Stimulated activated CD8-positive, alpha-beta memory T cell treated with anti-CD3 and anti-CD28 coated beads, Interleukin-7, amount 100 ng/mL, for 1 hour (primary cell): ENCODE measurements around the gene STX16.
A peak's percentile ranks its signal among the peaks of the same experiment; 100 is the strongest.

ENCODE experiments used
- DNase-seq, 2 donors: peaks; one replicate each; pipeline ENCODE4 v3.0.0-alpha.2; 2020; ENCODE audit warnings: low read depth in 2 of 2

Gene STX16

DNA sequence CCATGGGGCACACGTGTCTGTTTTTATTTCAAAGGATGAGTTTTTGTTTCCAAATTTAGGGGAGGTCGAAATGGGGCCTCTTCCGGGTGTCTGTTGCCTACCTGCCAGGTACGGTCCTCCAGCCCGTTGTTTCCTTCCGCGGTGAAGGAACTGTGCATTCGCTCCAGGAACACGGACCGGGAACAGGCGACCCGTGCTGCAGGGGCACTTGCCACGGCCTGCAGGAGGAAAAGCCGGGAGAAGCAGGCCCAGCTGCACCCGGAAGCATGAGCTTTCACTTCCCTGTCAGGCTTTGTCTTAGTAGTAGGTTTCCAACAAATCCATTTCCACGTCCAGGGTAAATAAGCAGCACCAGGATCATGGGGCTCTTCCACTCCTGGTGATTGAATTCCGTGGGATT lies 24.6 kb downstream of the STX16 start:
- no peak for DNase-seq

DNA sequence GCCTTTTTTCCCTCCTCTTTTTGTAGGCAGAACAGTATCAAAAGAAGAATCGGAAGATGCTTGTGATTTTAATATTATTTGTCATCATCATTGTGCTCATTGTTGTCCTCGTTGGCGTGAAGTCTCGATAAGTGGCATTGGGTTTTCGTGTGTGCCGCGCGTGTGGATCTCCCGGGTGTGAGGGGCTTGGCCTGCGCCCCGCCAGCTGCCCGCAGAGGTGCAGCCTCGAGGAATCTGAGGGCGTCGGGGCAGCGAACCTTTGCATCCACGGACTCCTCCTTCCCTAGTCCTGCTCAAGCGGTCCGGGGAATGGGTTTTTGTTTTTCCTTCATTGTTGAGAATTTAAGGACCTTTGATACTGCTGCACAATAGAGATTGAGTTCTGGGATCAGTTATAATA lies 25.1 kb downstream of the STX16 start:
- DNase-seq = no peak

DNA sequence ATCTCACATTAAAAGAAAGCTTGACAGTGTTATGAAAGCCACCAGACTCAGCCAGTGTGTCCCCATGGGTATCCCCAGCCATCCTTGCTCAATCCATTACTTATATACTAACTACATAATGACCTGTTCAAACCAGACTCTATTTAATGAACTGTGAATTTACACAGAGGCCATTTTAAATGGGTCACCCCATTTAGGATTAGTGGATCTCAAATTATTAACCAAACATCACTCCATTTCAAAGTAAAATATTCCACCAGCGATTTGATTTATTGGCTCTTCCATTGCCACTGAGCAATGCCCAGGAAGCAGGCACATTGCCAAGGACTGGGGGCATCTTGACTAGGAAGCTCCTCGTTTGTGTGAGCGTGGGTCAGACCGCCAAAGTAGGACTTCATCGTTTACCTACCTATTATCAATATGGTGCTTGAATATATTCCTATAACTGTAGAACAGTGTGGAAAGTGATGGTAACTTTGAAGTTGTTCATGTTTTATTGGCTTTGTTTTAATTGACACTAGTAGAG lies 26.1 kb downstream of the STX16 start:
- no peak for DNase-seq

DNA sequence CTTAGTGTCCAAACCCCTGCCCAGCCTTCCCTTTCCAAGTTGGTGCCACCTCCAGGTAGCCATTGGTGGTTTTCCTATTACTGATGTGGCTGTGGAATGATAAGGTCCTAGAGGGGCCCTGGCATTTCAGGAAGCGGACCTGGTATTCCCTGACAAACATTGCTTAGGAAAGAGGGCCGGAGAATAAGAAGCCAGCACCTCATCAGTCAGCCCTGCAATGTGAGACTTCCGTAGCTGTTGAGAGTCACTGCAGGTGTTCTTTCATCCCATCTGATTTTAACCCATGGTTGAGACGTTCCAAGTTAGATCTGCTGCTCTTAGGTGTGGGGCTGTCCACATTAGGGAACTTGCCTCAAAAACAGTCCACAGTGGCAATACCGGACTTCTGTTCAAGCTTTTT lies 26.7 kb downstream of the STX16 start:
- no peak for DNase-seq

DNA sequence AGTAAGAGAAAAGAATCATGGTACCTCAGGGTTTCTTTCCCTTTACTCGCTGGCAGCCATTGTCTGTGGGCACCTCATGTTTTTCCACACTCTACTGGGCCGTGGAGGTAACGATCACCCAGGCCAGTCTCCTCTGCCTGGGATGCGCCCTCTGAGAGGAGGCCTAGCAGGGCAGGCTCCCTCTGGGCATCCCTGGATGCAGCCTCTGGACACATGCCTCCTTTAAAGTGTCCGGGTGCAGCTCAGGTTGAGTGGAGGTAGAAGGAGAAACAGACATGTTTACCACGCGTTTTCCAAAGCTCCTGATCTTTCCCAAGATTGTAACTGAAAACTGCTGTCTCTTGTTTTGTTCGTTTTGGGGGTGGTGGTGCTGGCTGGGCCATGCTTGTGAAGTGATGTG lies 27.7 kb downstream of the STX16 start:
- DNase-seq = no peak

DNA sequence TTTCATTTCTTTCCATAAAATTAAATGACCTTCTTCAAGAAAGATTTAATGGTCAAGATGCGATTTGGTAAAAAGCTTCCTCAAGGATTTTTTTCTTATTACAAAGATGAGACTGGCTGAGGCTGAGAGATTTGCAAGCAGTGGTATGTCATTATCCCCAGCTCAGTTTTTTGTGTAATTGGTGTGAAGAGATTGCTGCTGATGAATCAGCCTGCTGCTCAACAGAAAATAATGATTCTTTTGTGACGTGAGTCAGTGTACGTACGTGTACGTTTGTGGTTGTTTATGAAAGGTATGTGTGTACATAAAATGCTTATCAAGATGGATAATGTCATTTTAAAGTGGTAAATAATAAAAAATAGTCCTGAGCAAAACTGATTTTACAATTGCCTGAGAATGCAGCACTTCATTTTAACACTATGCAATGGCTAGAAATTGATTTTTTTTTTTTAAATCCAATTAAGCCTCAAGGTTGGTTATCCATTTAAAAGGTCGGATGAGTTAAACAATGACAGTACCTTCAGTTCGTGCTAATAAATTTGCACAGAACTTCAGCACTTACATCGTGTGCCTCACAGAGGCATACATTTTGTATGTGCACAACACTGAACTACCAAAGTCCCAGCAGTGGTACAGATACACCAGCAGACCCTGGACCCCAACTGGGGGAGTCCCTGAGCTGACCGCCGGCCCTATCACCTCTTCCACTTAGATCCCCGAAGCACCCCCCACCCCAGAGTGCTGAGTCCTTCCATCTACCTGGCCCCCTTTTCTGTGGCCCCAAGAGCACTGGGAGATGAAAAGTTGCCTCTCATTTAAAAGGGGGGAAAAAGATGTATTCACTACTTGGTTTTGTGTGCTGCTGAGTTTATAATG lies 31.8 kb downstream of the STX16 start:
- no peak for DNase-seq

DNA sequence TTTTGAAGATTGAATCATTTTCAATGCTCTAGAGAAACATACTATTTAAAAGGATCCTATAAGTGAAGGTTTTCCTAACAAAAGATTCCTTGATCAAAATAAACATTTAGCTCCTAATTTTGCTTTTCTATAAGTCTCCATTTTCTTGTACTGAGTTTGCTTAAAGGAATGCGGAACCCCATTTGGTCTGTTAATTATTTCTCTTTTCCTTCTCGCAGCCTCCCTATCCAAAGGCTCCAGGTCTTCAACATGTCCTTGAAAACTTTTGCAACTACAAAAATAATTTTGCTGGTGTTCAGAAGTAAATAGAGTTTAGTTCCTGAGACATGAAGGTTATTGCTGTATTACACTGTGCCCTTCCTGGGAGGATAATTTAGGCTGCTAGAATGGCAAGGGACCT lies 33.2 kb downstream of the STX16 start:
- DNase-seq = no peak

DNA sequence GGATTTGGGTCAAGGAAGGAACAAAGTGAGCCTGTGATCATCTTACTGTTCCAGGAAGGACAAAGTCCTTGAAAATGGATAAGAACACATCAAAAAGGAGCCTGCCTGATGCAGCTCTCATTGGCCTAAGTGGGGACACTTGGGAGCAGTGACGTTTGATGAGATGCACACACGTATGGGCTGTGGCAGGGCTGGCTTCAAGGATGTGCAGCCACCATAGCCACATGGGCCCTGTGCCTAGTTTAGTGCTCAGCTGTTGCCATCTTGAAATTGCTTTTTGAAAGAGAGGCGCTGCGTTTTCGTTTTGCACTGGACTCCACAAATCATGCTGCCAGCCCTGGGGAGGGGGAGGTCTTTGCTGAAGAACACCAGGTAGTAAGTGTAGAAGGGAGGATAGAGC lies 34.9 kb downstream of the STX16 start:
- no peak for DNase-seq

DNA sequence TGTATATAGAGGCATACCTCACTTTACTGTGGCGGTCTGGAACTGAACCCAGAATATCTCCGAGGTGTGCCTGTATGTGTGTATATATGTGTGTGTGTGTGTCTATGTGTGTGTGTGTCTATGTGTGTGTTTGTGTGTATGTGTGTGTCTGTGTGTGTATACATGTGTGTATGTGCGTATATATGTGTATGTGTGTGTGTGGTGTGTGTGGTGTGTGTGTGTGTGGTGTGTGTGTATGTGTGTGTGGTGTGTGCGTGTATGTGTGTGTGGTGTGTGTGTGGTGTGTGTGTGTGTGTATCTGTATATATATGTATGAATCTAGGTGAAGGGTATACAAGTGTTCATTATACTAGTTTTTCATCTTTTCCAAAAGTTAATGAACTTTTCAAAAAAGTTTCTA lies 37.3 kb downstream of the STX16 start:
- no peak for DNase-seq

DNA sequence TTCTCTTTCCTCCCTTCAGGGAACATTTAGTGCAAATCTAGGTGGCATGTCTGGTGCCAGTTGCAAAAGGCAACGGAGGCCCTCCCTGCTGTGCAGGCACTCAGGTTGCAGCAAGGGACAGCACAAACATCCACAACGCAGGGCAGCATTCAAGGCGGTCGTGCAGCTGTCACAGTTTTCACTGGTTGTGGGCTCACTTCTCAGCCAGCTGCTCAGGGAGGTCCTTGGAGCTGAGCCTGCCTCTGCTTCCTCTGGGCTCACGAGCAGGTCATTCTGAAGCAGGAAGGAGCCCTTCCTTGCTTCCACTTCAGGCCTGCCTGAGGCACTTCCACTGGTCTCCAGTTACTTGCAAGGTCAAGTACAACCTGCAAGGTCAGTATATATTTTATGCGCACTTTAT lies 37.8 kb downstream of the STX16 start:
- no peak for DNase-seq

DNA sequence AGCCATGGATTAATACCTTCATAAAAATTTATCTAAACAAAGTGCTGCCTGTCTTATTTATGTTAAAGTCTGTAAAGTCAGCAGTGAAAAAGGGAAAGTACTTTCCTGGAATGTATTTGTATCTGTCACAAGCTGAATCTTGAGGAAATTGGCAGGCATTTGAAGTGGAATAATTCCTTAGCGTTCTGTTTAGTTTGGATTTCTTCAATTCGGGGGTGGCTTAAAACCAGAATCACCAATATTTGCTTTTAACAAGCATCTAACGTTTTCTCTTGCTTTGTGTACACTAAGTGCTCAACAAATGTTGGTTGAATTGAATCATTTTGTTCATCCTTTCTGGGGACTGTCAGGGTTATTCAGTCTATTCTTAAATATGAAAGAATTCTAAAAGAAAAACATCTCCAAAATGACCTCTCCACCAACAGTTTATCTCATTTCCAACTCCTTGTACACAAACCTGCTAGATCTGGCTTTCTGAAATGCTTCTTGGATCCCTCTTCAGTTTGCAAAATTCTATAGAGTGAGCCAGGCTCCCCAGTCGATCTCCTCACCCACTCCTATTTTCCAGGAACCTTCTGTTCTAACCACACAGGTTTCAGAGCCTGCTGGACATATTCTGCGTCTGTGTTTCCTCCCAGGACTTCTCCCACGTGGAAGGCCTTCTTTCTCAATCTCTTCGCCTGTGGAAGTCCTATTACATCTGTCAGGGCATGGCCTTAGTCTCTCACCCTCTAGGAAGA lies 39.5 kb downstream of the STX16 start:
- no peak for DNase-seq

DNA sequence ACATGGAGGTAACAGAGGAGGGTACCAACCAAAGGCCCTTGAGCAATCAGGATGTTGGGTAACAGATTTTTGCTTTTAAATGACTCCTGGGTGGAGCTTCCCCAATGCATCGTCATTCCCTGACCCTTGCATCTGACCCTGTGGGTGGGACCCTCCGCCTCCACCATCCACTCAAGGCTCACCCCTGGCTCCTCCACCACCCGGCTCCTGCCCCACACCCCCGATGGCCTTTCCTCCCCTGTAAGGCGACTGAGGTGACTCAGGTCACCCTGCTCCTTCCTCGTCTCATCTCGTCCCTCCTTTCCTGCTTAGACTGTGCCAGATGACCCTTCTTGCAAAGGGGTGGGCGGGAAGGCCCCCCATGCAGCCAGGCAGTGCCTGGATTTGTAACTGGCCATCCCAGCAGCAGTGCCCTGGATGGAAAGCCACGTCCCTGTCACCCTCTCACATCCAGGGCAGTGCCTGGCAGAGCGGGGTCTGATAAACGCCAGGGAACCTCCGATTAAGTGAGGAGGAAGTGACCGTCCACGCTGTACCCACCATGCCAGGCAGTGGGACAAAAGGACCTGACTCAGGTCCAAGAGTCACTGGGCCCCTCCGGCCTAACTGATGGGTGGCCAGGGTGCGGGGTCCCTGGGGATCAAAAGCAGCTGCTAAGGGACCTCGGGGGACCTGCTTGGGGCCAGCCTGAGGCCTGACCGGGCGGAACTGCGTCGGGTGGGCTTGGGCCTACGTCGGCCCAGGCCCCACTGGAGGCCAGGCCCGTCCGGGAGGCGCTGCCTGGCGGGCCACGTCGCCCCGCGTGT lies 40.9 kb downstream of the STX16 start:
- DNase-seq = no peak

DNA sequence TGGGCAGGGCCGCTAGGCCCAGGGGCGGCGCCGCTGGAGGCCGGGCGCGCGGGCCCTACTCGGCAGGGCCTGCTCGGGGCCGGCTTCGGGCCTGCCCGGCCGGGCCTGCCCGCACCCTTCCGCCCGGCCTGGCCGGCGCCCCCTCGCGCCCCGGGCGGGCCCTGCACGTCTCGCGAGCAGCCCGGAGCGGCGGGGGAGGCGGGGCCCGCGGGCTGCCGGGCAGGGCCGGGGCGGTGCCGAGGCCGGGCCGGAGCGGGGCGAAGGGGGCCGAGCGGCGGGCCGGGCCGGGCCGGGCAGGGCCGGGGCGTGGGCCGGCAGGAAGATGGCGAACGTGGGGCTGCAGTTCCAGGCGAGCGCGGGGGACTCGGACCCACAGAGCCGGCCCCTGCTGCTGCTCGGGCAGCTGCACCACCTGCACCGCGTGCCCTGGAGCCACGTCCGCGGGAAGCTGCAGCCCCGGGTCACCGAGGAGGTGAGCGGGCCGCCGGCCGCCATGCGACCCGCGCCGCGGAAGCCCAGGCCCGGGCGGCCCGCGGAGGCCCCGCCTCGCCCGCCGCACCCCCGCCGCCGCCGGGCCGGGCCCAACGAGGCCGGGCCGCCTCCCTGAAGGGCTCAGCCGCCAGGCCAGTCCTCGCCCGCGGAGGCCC lies 41.6 kb downstream of the STX16 start, which contains the start of gene NPEPL1:
Gene NPEPL1, plus strand, starts transcription at position 222 of the 647 bp plus-strand sequence. Its CDS starts 101 bp downstream, at position 323.
- DNase-seq = peak; percentile 10 to 31

DNA sequence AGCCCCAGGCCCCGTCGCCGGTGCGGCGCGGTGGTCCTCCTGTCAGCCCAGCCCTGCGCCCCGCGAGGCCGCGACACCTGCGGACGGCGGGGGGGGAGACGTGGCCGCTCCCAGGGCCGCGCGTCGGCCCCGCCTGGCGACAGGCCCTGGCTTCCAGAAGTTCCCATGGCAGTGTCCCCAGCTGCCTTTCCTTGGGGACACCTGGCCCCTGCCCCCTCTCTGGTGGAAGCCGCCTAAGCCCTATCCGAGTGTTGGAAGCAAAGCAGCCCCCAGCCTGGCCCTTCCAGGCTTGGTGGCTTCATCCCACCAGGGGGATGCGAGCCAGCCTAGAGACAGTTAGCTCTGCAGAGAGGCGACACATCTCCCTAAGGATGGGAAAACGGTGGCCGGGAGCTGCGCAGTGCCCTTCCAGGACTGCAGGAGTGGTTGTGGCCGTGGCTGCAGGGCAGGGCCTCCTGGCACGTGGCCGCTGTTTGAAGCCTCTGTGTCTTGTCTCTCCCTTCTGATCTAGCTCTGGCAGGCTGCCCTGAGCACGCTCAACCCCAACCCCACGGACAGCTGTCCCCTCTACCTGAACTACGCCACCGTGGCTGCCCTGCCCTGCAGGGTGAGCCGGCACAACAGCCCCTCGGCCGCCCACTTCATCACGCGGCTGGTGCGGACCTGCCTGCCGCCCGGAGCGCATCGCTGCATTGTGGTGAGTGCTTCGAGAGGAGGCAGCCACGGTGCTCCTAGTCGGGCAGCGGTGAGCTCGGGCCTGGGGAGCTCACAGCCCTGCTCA lies 42.3 kb downstream of the STX16 start:
- no peak for DNase-seq

DNA sequence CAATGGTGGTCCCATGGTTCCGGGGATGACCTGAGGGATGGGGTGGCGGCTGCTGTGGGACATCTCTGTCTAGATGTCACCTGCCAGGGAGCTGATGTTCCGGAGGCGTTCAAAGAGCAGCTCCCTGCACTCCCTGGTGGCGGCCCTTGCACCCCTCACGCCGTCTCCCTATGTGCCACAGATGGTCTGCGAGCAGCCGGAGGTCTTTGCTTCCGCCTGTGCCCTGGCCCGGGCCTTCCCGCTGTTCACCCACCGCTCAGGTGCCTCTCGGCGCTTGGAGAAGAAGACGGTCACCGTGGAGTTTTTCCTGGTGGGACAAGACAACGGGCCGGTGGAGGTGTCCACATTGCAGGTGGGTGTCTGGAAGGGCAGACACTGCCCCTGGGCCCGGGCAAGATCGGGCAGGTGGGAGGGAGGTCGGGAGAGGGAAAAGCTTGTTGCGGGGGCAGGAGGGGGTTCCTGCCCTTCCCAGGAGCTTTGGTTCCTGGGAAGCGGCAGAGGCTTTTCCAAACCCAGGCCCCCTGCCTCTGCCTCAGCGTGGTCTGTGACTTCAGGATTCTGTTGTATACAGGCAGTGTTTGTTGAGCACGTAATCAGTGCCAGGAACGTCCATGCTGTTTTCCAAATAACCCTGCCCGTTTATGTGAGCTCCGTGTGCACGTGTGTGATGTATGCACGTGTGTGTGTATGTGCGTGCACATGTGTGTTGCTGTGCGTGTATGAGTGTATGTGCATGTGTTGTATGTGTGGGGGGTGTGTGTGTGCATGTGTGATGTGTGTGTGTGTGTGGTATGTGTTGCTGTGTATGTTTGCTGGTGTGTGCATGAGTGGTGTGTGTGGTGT lies 43.4 kb downstream of the STX16 start:
- DNase-seq = no peak

DNA sequence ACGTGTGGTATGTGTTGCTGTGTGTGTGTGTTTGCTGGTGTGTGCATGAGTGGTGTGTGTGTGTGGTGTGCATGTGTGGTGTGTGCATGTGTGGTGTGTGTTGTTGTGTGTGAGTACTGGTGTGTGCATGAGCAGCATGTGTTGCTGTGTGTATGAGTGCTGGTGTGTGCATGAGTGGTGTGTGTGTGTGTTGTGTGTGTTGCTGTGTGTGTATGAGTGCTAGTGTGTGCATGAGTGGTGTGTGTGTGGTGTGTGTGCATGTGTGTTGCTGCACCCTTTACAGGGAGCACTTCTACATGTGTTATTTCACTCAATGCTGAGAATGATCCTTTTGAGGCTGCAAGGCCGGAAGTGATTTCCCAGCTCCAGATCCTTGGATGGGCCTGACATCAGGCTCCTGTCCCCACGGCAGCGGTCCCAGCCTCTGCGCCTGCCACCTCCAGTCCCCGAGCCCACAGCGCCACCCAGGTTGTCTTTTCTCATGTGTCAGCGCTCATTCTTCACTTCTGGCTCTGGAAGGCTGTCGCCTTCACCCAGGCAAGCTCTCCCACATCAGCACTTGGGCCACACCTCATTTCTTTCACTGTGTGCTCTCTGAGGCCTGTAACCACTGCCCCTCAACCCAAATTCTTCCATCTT lies 44.1 kb downstream of the STX16 start:
- no peak for DNase-seq

DNA sequence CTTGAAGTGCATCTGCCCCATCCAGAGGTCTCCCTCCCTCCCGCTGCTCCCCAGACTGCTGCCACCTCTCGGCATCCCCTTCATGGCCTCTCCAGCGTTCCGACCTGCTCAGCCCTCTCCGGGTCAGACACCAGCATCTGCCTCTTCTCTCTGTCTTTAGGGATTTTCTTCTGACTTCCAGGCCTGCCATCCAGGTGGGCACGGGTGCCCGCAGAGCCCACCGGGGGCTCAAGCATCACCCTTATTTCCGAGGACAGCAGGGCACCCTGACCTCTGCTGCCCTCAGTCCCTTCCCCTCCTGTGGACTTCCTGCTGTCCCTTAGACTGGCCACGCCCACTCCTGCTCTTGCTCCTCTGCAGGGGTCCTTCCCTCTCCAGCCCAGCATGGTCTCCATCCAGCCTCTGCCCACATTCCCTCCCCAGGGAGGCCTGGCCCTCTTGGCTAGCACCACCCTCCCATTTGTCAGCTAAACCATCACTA lies 44.9 kb downstream of the STX16 start:
- no peak for DNase-seq

DNA sequence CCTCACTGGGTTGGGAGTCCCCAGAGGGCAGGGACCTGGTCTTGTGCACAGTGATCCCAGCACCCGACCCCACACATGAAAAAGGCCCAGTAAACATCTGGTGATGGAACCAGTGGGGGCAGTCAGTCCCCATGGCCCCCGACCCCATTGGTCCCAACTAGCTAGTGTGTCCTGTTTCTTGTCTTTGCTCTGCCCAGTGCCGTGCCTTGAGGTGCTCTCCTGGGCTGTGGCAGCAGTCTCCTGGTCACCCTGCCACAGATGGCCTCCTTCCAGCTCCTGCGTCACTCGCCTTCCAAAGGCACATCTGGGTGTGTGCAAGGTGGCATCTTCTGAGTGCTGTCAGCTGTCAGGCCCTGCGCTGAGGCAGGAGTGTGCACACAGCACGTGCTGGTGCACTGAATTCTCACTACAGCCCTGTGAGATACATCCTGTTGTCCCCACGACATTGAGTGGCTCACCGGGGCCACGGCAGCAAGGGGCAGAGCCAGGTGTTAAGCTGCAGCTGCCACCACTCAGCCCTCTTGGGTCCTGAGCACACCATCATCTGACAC lies 45.4 kb downstream of the STX16 start:
- DNase-seq = no peak
